HG03045 (cell line): ENCODE results near the gene SLC1A2.

Source experiments
- ATAC-seq: cut with Tn5 transposase; IDR thresholded peaks from one replicate; pipeline ENCODE4 v1.9.1; 2021; ENCODE audit warnings: mild to moderate bottlenecking, moderate library complexity; ENCODE audit not compliant: unreplicated experiment

Gene SLC1A2

DNA sequence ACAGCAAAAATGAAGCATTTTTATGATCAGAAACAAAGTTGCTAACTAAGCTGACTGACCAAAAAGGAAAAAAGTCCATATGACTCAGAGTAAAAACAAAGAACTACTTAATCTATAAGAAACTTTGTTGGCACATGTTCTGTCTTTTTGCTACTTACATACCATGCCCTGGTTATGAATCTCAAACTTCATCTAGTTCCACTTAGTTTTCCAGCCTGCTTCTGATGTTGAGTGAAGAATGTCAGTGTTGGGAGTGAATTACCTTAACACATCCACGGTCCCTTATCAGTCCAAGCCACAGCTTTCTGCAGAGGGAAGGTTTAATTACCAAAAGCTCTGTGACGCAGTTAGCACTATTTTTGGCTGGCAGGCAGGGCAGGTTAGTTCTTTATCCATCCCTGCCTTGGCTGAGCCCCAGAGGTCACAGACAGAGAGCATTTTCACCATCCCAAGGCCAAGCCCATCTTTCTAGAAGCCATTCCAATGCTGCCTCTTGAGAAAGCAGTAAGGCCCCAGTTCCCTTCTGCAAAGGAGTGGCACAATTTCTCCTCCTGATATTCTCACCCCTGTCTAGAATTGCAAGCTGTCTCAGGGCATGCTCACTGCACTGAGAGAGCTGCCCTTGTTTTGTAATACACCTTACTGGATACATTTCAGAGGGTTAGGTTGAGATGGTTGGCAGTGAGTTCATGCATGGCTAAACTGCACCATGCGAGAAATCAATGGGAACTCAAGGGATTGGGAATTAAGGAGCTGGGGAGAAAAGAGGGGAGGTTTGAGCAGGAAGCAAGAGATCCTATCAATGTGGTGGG, 67.1 kb downstream of the SLC1A2 start:
- ATAC-seq = no peak

DNA sequence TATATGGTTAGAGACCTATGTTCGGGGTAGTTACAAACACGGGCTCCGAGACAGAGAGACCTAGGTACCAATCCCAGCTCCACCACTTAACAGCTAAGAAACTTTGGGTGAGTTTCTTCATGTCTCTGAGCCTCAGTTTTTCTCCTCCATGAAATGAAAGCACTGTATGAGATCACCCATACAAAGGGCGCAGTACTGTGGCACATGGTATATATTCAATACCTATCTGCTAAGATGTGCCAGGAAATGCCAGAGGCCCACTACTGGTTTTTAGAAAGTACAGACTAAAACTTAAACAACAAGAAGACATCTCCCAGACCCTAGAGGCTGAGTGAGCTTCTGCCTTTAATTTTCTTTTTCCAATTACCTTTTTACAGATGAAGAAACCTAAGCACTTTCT, 69.5 kb downstream of the SLC1A2 start:
- ATAC-seq = no peak

DNA sequence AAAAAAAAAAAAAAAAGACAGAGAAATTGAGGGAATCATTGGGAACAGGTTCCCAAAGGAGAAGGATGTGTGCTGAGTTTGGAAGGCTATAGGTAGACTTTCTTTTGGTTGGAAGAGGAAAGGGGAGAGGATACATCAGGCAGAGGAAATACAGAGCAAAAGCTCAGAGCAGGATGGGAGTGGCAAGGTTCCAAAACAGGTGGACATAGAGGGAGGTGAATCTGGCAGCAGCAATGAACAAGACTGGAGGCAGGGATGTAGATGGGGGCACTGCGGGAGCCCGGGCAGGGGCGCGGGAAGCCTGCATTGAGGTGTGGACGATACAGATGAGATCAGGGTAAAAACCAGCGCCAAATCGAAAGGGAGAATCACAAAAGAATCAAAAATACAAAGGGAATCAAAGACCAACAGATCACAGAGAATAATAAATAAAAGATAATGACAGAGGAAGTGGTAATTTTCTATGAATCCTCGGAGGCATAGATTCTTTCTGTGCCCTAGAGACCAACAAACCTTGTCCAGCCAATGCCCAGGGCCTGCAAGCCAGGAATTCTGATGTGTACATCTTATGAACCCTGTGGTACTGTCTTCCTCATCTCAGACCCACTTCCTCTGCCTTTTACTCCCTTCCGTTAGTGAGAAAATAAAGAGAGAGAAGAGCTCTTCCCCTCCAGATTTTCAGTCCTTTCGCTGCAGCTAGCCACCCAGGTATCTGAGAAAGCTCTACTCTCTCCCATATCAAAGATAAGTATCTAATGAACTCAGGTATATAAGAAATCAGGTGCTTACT, 70.3 kb downstream of the SLC1A2 start:
- ATAC-seq = no peak

DNA sequence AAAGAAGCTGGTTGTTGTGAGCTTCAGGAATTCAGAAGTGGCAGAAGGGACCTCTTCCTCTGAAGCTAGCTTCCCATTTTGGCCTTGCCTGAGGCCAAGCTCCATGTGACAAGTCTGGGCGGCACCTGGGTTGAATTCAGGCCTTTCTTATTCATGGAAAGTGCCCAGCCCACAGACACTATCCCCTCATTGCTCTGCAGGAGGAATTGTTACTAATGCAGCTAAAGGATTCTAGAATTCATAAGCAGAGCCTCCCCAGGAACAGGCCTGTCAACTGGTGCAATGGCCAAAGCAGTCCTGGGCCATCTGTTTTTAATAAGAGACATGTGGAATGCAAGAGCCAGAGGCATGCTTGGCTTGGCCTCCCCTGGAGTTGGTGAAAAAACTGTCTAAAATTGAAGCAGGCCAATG, 71.4 kb downstream of the SLC1A2 start:
- ATAC-seq = no peak

DNA sequence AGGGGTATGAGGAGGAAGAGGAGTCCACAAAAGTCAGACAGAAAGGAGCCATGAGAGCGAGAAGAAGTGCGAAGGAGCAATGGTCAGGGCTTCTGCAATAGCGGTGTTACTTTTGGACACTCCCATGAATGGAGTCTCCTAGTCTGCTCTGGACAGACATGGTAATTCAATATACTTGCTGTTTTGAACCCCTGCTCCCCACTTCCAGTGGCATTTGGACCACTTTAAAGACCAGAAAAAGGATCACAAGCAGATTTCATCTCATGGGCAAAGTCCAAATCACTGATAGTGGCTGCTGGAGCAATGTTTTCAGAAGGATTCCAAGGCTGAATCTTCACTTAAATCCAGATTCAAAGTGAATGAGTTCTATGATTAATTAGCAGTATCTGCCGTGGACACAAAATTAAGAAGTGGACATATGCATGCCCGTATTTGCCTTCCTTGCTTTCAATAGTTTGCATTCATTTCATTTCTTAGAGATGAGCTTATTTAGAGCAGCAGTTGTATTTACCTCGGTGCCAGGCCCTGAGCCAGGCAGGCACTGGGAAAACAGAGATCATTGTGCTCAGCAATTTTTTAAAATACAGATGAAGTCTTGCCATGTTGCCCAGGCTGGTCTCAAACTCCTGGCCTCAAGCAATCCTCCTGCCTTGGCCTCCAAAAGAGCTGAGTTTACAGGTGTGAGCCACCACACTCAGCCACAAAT, 72.0 kb downstream of the SLC1A2 start:
- ATAC-seq = no peak

DNA sequence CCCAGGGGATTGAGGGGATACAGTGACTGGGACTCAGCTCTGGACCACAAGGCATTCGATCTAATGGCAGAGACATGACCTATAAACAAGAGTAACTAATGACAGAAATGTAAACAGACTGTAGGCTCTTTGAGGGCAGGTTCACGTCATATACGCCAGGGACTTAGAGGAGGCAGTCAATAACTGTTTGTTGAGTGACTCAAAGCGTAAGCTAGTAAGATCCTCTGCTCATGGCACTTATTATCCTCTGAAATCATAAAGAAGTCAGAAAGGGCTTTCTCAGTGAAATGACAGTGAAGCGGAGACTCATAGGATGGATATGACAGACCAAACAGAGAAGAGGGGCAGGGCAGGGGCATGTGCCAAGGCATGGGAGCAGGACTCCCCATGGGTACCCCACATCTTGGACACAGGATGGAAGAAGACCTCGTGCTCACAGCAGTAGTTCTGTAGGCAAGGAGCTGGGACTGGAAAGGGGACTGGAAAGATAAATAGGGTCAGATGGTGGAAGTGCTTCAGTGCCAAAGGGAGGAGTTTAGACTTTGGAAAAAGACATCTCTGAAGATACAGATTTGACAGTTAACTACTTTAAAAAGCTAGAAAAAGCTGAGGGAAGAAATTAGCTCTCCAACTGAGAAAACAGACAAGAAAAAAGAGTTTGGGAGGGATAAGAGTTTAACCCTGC, 72.7 kb downstream of the SLC1A2 start:
- no peak for ATAC-seq

DNA sequence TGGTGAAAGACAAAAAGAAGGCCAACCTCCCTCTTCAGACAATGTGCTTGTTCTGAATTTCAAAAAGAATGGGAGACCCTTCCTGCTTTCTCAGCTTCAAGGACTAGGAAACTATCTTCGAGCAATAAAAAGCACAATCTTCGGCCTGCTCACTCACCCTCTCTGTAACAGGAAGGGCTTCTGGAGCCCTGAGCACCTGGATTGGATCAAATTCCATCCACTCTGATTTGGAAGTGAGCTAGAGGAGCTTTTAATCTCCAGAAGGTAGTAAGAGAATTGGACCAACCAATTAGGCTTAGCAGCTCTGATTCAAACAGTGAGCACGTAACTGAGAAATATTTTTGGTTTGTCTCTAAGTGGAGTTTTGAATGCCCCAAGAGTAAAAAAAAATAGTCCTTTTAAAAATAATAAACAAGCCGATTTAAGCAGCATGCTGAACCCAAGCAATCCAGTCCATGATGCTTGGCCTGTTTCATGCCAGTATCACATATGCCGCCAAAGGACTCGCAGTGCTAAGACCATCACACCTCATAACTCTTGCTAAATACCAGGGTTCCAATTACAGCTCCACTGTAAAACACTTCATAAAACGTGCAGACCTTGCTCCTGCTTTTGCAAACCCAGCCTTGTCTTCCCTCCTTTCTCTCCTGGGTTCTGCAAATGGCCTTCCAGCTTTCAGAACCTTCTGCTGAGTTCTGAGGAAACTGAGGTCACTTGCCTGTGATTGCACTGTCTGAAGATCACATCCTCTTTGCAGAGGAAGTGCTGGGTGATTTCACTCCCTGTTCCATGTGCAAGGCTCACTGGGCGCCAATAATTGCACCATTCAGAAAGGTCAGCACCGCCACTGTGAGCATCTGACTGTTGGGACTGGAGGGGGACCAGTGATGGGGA, 74.4 kb downstream of the SLC1A2 start:
- no peak for ATAC-seq

DNA sequence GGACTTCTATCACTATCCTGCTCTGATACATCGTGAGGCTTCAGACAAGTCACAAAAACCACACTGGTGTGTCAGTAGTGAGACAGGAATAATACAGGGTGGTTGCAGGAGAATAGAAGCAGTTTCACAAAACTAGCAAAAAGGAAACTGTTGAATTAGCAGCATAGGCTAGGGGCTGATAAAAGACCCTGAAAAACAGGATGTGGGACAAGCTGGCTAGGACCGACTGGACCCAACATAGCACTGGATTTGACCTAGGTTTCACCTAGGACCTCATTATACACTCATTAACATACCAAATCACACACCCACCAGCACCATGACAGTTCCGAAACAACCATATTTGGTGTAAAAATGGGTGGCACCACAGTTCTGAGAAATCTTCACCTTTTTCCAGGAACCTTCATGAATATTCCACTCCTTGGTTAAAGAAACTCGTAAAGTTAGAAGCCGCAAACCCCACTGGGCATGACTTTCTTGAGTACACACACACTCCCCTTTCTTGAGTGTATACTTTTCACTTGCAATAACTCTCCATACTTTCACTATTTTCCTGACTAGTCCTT, 76.2 kb downstream of the SLC1A2 start:
- peak; percentile 64 for ATAC-seq

DNA sequence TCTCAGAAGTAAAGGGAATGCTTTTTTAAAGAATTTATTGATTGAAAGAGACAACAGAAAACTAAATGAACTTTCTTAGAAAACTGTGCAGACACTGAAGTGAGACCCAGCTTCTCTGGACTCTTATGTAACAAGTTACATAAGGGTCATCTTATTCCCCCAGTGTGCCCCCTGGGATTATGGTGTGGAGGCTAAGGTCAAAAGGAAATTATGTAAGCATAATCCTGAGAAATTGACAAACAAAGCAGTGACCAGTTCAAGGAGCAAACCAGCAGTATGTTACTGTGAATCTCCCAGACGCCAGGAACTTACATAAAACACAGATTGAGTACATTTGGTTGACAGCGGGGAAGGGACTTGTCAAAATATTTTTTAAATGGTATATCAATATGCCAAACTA, 78.6 kb downstream of the SLC1A2 start:
- no peak for ATAC-seq

DNA sequence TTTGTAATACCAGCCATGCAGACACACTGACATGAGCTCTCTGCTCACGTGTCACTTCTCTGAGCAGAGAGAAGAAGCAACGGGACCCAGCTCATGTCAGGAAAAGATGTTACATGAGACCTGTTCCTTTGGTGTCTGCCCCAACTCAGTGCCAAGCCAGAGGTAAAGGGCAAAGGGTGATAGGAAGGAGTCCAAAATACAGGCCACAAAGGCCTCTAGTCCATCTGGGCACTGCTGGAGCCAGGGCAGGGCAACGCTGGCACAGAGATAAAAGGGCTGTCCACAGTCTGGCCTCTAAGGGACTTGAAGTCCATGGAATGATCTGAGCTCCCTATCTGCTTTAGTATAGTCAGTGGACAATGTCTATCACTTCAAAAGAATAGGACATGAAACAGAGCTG, 79.3 kb downstream of the SLC1A2 start:
- ATAC-seq = no peak

DNA sequence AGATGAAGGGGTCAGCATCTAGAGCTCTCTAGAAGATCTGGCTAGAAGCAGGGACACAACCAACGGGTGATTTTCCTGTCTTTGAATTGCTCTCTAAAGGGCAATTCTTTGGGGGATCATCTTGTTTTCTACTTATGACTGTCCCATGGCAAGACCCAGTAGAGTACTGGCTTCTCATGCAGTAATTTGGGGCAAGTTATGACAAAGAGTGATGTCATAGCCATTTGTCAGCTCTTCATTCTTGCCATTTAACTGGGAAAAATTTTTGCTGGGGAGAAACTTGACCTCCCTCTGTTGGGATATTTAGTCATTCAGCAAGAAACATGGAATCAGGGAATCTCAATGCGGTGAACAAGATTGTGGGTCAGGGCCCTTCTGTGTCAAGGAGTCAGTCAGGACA, 80.4 kb downstream of the SLC1A2 start:
- ATAC-seq = no peak

DNA sequence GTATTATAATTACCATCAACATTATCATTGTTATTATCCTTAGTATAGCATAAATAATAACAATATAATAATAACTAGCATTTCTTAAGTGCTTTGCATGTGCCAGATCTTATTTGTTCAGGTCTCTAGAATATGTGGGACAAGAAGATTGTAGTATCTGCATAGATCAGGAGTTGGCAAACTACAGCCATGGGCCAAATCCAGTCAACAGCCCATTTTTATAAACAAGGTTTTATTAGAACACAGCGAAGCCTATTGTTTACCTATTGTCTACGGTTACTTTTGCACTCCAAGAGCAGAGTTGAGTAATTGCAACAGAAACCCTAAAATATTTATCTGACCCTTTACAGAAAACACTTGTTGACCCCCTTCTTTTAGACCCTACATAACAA, 81.4 kb downstream of the SLC1A2 start:
- no peak for ATAC-seq

DNA sequence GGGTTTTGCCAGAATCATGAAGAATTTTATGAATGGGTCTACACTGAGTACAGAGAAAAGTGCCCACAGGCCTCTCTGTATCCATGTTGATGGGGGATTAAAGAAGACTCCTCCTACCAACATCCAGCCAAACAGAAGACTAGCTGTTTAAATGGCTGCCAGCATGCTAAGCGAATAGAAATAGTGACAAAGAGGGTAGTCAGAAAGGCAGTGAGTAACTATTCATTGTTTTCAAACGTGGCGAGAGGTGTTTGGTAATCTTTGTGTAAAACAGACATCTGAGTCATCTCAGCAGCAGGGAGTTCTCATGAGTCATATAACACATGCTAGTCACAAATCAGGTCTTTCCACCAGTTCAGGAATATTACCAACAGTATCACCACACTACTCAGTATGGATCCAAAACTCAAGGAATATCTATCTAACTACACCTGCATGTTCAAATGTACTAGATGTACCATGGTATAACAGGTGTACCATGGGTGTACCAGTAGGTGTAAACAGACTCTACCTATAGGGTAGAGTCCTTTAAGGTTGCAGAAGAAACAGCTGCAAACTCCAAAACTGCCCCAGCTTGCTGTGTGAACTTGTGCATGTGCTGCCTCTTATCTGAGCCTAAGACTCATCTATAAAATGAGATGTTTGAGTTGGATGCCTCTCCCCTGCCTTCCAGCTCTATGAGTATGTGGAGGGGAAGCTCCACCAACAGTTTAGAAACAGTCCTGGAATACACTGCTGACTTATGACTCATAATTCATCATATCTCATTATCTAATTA, 82.0 kb downstream of the SLC1A2 start:
- no peak for ATAC-seq

DNA sequence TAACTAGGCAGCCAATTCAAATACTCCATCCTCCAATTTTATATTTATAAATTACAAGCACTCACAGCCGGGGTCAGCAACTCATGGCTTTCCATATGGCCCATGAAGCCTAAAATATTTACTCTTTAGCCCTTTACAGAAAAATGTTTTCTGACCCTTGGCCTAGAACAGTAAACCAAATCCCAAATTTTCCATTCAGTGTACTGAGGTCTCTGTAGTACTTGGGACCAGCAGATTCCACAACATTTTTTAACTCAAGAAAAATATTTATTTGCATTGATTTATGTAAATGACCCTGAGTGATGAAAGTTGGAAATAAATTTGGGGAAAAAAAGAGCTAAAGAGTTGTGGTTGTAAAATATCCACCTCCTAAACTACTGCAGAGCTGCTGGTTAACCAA, 82.6 kb downstream of the SLC1A2 start:
- no peak for ATAC-seq

DNA sequence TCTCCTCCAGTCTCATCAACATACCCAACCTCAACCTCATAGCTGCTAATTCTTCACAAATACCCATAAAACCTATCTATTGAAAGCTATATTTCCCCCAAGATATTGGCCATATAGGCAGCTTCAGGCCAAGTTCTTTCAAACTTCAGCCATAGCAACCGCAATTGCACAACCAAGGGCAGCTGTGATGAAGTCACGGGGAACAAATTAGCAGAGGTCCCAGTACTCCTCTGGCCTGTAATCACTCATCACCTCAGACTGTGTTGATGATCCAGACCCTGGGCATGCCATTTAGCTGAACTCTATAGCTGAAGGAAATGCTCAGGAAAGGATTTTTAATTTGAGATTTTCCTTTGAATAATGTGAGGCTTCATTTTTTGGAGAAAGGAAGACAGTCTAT, 84.1 kb downstream of the SLC1A2 start:
- no peak for ATAC-seq

DNA sequence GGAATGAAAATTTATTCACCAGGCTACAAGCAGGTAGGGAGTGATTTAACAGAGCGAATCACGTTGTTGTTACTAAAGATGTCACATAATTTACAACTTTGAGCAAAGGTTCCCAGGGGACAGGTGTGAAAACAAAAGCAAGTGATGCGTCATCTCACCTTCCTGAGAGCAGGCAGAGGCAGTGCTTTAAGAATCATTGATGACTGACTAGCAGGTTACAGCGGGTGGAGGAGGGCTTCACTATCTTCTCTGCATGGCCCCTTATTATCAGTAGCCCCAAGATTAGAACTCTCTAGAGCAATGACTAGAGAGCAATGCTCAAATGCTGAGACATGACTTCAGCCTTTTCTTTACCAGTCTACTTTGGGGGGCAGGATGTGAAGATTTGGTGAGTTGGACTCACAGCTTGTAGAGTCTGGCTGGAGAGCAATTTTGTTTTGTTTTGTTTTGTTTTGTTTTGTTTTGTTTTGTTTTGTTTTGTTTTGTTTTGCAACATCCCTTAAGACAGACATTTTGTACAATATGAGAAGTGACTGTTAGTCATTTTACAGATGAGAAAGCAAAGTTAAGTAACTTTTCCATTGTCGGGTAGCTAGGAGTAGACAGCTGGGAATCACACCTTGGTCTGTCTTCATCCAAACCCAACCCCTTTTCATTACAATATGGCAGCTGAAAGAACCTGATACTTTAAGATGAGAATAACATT, 84.8 kb downstream of the SLC1A2 start:
- ATAC-seq = peak; percentile 69

DNA sequence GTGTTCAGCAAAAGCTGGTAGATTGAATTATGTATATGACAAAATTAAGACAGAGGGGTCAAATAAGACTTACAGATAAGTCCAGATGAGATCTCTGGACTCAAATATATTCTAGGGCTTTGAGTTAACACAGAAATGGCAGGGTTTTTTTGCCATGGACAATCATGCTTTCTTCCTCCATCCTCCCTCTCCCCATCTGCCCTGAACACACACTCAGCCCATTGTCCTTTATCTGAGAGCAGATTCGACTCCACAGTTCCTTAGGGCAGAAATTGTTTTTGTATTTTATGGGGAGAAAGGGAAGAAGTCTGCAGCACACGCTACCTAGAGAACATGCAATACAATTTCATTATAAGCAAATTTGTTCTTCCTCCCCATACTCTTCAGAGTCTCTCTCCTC, 86.8 kb downstream of the SLC1A2 start:
- no peak for ATAC-seq

DNA sequence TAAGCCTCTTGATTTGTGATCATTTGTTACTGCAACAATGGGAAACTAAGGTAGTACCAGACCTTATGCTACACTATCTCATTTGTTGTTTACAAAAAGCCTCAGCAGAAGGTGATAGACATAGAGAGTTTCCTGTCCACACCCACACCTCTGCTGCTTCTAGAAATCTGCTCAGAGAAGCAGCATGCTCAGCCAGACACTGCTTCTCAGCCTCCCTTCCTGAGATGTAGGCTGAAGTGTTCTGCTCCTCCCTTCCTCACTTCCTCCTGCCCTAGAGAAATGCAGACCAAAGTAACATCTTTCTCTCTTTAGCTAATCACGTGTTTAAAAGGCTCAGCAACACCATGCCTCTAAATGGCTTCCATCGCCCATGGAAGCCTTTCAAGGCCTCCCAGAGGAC, 88.4 kb downstream of the SLC1A2 start:
- ATAC-seq = no peak
